ENCODE data around the gene BCR. TPM values are rescaled to one million over a fixed set of nuclear protein-coding genes. Genes with fewer than 3 reads are reported as not detected.
"Not testable (repeated sequence)": the region's sequence is repeated elsewhere in the genome, so short reads cannot be mapped to it uniquely, and the experiment has no call there.

BCR gene
- polyA plus RNA-seq, 1 donor (not counting 4 experiments of a cell fraction or from before 2014, with no cell fraction given) = 25.8 TPM

DNA sequence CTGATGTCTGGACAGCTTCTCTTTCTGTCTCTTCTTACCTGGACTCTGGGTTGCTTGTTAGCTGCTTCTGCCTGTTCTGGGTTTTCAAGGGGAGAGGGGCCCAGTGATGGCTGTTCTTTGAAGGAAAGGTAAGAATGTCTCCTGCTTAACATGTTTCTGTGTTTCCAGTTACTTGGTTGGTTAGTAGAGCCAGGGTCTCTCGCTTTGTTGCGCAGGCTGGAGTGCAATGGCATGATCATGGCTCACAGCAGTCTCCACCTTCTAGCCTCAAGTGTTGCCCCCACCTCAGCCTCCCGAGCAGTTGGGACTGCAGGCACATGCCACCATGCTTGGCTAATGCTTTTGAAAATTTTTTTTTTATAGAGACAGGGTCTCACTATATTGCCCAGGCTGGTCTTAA is 126.6 kb downstream of the BCR start:
- Histone ChIP-seq H3K27me3 (ENCODE audit: control insufficient read depth, extremely low read depth, insufficient read depth, low read length) (no peaks in the 10 kb centered on the region), H3K9ac (ENCODE audit: control insufficient read depth, extremely low read depth, insufficient read depth, low read length) (no peak overlapping the region), H3K4me2 (ENCODE audit: control insufficient read depth, extremely low read depth, insufficient read depth, low read depth, low read length) (no peak overlapping the region), H3K79me2 (ENCODE audit: control insufficient read depth, insufficient read depth, low read length) (no peaks in the 10 kb centered on the region), H3K4me3 (ENCODE audit: control insufficient read depth in 2 of 3, extremely low read depth in 1 of 3, insufficient read depth in 2 of 3, low read depth in 1 of 3, low read length in 3 of 3) (no peak overlapping the region), H3K9me1 (ENCODE audit: control insufficient read depth, extremely low read depth, insufficient read depth, low read length) (no peaks in the 10 kb centered on the region), H4K20me1 (ENCODE audit: control insufficient read depth, extremely low read depth, insufficient read depth, low read length) (no peaks in the 10 kb centered on the region), H3K9me3 (ENCODE audit: control insufficient read depth, low read depth, low read length) (no peaks in the 10 kb centered on the region), H3K36me3 (ENCODE audit: control insufficient read depth in 2 of 2, extremely low read depth in 1 of 2, insufficient read depth in 2 of 2, low read length in 2 of 2) (peaks cover 6 to 17% of the 10 kb centered on the region in 2 experiments), H3K4me1 (ENCODE audit: control insufficient read depth, extremely low read depth, insufficient read depth, low read length) (no peaks in the 10 kb centered on the region), H3K27ac (ENCODE audit: control insufficient read depth, insufficient read depth, low read length) (no peak overlapping the region), H2AFZ (ENCODE audit: control insufficient read depth, low read length) (no peak overlapping the region)
- DNase-seq (ENCODE audit: low read depth, low spot score) (no peak), FAIRE-seq (no peak)
- TF ChIP-seq EZH2 (IDR thresholded peaks at IDR 0.05; ENCODE audit: low read length) = no peak
- TF ChIP-seq, protein P1, sequence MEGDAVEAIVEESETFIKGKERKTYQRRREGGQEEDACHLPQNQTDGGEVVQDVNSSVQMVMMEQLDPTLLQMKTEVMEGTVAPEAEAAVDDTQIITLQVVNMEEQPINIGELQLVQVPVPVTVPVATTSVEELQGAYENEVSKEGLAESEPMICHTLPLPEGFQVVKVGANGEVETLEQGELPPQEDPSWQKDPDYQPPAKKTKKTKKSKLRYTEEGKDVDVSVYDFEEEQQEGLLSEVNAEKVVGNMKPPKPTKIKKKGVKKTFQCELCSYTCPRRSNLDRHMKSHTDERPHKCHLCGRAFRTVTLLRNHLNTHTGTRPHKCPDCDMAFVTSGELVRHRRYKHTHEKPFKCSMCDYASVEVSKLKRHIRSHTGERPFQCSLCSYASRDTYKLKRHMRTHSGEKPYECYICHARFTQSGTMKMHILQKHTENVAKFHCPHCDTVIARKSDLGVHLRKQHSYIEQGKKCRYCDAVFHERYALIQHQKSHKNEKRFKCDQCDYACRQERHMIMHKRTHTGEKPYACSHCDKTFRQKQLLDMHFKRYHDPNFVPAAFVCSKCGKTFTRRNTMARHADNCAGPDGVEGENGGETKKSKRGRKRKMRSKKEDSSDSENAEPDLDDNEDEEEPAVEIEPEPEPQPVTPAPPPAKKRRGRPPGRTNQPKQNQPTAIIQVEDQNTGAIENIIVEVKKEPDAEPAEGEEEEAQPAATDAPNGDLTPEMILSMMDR (optimal IDR thresholded peaks at IDR 0.05 in 1 of 3, IDR thresholded peaks at IDR 0.05 in 1 of 3, conservative IDR thresholded peaks at IDR 0.05 in 1 of 3; ENCODE audit: extremely low read depth in 1 of 3, insufficient read depth in 2 of 3, low read length in 3 of 3) = no peak
- dilution Hi-C loops (cut with MboI; ENCODE audit: extremely low pct_ligation_motif_present, low sequenced_read_pairs) = no loop called here

DNA sequence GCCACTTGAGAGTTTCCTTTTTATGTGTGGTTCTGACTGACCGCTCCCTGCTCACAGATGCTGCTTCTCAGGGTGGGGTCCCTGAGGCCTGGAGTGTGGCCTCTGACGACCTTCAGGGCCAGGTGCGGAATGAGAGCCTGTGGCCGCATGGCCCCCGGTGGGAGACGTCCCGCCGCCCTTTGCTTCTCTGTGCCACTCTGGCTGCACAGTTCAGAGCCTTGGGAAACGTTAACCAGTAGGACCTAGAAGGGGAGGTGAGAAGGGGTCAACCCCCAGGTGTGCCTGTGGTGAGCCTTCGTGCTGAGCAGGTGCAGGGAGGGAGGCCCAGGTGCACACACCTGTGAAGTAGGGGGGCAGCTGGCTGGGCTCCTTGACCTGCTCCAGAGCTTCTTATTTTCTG is 127.2 kb downstream of the BCR start:
- H3K27me3 ChIP-seq (ENCODE audit: control insufficient read depth, extremely low read depth, insufficient read depth, low read length); H3K9me3 ChIP-seq (ENCODE audit: control insufficient read depth, low read depth, low read length); H3K79me2 ChIP-seq (ENCODE audit: control insufficient read depth, insufficient read depth, low read length); H3K9me1 ChIP-seq (ENCODE audit: control insufficient read depth, extremely low read depth, insufficient read depth, low read length); H3K27ac ChIP-seq (ENCODE audit: control insufficient read depth, insufficient read depth, low read length); H4K20me1 ChIP-seq (ENCODE audit: control insufficient read depth, extremely low read depth, insufficient read depth, low read length); DNase-seq (ENCODE audit: low read depth, low spot score); dilution Hi-C loops (cut with MboI; ENCODE audit: extremely low pct_ligation_motif_present, low sequenced_read_pairs); H3K4me3 ChIP-seq (ENCODE audit: control insufficient read depth in 2 of 3, extremely low read depth in 1 of 3, insufficient read depth in 2 of 3, low read depth in 1 of 3, low read length in 3 of 3); H3K4me1 ChIP-seq (ENCODE audit: control insufficient read depth, extremely low read depth, insufficient read depth, low read length); H2AFZ ChIP-seq (ENCODE audit: control insufficient read depth, low read length); H3K9ac ChIP-seq (ENCODE audit: control insufficient read depth, extremely low read depth, insufficient read depth, low read length); FAIRE-seq; H3K4me2 ChIP-seq (ENCODE audit: control insufficient read depth, extremely low read depth, insufficient read depth, low read depth, low read length): not testable (repeated sequence)
- peaks cover 7 to 12% of the 10 kb centered on the region in 2 experiments for H3K36me3 ChIP-seq (ENCODE audit: control insufficient read depth in 2 of 2, extremely low read depth in 1 of 2, insufficient read depth in 2 of 2, low read length in 2 of 2)

DNA sequence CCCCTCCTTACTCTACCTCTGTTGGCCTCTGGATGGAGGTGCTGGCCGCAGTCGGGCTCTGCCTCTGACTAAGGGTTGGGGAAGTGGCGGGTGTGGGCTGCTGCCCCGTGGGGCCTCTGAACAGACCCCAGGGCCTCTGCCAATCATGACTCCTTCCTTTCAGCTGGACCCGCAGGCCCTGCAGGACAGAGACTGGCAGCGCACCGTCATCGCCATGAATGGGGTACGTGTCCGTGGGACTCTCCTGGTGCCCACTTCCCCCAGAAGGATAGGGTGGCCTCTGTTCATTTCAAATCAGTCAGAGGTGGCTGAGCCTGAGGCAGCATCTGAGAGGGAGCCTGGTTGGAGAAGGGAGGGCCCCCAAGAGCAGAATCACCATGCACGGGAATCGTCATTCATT is 129.0 kb downstream of the BCR start:
- H3K9ac ChIP-seq (ENCODE audit: control insufficient read depth, extremely low read depth, insufficient read depth, low read length); H3K27me3 ChIP-seq (ENCODE audit: control insufficient read depth, extremely low read depth, insufficient read depth, low read length); H3K9me1 ChIP-seq (ENCODE audit: control insufficient read depth, extremely low read depth, insufficient read depth, low read length); H3K4me3 ChIP-seq (ENCODE audit: control insufficient read depth in 2 of 3, extremely low read depth in 1 of 3, insufficient read depth in 2 of 3, low read depth in 1 of 3, low read length in 3 of 3); DNase-seq (ENCODE audit: low read depth, low spot score); H3K9me3 ChIP-seq (ENCODE audit: control insufficient read depth, low read depth, low read length); H3K4me2 ChIP-seq (ENCODE audit: control insufficient read depth, extremely low read depth, insufficient read depth, low read depth, low read length); H4K20me1 ChIP-seq (ENCODE audit: control insufficient read depth, extremely low read depth, insufficient read depth, low read length); H2AFZ ChIP-seq (ENCODE audit: control insufficient read depth, low read length); H3K4me1 ChIP-seq (ENCODE audit: control insufficient read depth, extremely low read depth, insufficient read depth, low read length); dilution Hi-C loops (cut with MboI; ENCODE audit: extremely low pct_ligation_motif_present, low sequenced_read_pairs); FAIRE-seq; H3K27ac ChIP-seq (ENCODE audit: control insufficient read depth, insufficient read depth, low read length); H3K79me2 ChIP-seq (ENCODE audit: control insufficient read depth, insufficient read depth, low read length): not testable (repeated sequence)
- peaks cover 9 to 11% of the 10 kb centered on the region in 2 experiments for H3K36me3 ChIP-seq (ENCODE audit: control insufficient read depth in 2 of 2, extremely low read depth in 1 of 2, insufficient read depth in 2 of 2, low read length in 2 of 2)

DNA sequence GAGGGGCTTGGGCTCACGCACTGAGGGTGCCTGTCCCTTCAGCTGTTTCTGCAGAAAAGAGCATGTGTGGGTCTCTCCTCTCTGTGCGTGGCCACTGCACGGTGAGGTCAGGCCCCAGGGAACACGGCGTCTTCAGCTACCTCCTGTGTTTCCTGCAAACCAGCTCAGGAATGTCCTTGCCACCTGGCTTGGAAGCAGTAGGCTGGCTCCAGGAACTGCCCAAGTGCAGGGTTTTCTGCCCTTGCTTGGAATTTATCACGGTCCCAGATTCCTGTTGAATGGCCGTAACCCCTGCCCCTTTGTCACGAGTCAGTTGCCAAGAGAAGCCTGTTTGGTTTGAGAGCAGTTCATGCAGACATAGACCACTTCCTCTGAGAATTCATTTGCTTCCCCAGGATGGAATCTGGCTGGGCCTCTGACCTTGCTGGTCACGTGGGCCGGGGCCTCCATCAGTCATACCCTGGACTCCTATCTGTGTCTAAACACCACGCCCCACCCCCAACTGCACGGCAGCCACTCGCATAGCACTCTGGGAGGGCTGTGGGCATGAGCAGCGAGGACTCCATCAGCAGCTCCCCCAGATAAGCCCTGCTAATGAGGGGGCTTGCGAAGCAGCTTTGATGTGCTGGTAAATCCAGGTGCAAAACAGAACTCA is 130.3 kb downstream of the BCR start:
- DNase-seq (ENCODE audit: low read depth, low spot score); H3K4me3 ChIP-seq (ENCODE audit: control insufficient read depth in 2 of 3, extremely low read depth in 1 of 3, insufficient read depth in 2 of 3, low read depth in 1 of 3, low read length in 3 of 3); H3K4me1 ChIP-seq (ENCODE audit: control insufficient read depth, extremely low read depth, insufficient read depth, low read length); H4K20me1 ChIP-seq (ENCODE audit: control insufficient read depth, extremely low read depth, insufficient read depth, low read length); H3K4me2 ChIP-seq (ENCODE audit: control insufficient read depth, extremely low read depth, insufficient read depth, low read depth, low read length); H3K36me3 ChIP-seq (ENCODE audit: control insufficient read depth in 2 of 2, extremely low read depth in 1 of 2, insufficient read depth in 2 of 2, low read length in 2 of 2); H3K79me2 ChIP-seq (ENCODE audit: control insufficient read depth, insufficient read depth, low read length); H3K9me1 ChIP-seq (ENCODE audit: control insufficient read depth, extremely low read depth, insufficient read depth, low read length); H3K27me3 ChIP-seq (ENCODE audit: control insufficient read depth, extremely low read depth, insufficient read depth, low read length); FAIRE-seq; H2AFZ ChIP-seq (ENCODE audit: control insufficient read depth, low read length); dilution Hi-C loops (cut with MboI; ENCODE audit: extremely low pct_ligation_motif_present, low sequenced_read_pairs); H3K9ac ChIP-seq (ENCODE audit: control insufficient read depth, extremely low read depth, insufficient read depth, low read length); H3K27ac ChIP-seq (ENCODE audit: control insufficient read depth, insufficient read depth, low read length); H3K9me3 ChIP-seq (ENCODE audit: control insufficient read depth, low read depth, low read length): not testable (repeated sequence)
